Stimulated activated CD4-positive, alpha-beta T cell treated with anti-CD3 and anti-CD28 coated beads, TNF-alpha, amount 100 ng/mL, for 24 hours (primary cell): Measurements from ENCODE around the gene FN1.
"Not testable (repeated sequence)": the region's sequence is repeated elsewhere in the genome, so short reads cannot be mapped to it uniquely, and the experiment has no call there.

Source experiments
- DNase-seq, 3 experiments: peaks; one replicate each; pipeline ENCODE4 v3.0.0-alpha.2; 2020; ENCODE audit warnings: low read depth in 3 of 3

The FN1 gene

DNA sequence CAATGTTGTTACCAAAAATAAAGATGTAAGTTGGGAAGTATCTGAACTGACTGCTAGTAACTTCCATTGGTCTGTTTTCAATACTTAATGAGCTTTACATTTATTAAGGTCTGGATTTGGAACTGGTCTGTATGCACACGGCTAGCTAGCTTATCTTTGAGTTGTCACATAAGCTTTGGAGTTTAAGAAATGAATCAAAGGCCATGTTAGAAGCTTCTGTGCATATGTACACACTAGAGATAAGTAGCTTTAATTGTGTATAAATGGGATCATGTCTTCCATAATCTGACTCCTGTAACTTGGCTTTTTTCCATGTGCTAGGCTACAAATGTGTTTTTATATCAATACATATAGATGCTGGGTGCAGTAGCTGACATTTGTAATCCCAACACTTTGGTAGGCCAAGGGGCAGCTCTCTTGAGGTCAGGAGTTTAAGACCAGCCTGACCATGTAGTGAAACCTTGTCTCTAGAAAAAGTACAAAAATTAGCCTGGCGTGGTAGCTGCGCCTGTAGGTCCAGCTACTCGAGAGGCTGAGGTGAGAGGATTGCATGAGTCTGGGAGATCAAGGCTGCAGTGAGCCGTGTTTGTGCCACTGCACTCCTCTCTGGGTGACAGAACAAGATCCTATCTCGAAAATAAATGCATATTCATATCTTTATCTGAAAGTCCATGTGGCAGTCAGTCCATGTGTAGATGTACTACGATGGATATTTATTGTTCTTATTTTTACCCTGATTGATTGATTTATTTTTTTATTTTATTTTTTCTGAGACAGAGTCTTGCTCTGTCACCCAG, 96.8 kb downstream of the FN1 start:
- no peak for DNase-seq

DNA sequence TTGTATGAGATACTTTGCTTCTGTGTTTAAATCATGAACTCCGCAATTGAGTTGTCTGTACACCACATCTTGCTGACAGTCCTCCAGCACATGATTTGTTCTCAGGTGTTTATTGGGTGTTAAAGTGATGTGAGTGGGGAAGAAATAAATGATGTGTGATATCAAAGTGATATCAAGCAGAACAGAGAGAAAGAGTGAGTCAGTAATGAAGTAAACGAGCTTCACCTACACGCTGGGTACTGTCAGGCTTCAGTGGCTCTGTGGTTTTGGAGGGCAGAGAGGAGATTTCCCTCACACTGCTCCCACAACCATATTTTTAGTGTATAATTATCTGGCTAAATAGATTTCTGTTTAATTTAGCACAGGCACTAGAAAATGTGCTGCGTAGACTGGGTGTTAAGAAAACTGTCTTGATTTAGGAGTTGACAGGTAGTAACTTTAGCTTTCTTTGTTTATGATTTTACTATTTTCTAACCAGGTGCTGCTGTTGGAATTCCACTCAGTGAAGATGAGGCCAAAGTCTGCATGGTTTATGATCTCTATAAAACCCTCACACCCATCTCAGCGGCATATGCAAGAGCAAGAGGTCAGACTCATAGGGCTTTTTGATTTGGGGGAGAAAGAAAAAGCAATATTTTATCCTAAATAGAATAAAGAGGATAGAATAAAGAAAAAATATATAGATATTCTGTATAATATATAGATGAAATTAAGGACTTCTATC, 102.8 kb downstream of the FN1 start:
- no peak for DNase-seq

DNA sequence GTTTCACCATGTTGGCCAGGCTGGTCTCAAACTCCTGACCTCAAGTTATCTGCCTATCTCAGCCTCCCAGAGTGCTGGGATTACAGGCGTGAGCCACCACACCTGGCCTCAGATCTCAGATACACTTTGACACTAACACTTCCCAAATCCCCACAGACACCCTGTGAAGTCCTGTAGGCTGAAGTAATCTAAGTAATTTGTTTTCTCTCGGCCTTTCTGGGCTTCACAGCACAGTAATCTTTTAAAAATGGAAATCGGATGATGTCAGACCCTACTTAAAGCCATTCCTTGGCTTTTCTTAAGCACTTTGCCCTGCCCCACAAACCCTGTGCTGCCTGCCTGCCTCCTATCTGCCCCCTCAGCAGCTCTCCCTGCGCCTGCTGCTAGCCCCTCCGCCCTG, 107.8 kb downstream of the FN1 start:
- no peak for DNase-seq

DNA sequence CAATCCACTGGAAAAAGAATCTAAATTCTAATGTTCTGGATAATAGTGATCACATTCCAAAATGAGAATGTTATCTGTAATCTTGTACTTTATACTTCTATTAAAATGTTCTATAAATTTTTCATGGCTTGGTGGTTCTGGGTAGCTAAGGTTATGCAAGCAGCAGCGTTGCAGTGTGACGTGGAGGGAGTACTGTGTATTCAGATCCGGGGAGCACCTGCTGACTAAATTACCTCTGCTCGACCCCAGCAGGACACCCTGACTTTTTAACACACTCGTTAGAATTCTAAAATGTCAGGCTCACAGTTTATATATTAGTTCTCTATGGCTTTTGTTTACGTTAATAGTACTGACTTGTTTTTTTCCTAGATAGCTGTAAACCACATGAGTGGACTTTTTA, 111.1 kb downstream of the FN1 start:
- no peak for DNase-seq

DNA sequence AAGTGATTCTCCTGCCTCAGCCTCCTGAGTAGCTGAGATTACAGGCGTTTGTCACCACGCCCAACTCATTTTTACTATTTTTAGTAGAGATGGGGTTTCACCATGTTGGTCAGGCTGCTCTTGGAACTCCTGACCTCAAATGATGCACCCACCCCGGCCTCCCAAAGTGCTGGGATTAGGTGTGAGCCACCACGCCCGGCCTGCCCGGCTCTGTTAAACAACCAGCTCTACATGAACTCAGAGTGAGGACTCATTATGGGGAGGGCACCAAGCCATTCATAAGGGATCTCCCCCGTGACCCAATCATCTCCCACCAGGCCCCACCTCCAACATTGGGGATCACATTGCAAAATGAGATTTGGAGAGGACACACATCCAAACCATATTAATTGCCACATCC, 115.2 kb downstream of the FN1 start:
- no peak for DNase-seq

DNA sequence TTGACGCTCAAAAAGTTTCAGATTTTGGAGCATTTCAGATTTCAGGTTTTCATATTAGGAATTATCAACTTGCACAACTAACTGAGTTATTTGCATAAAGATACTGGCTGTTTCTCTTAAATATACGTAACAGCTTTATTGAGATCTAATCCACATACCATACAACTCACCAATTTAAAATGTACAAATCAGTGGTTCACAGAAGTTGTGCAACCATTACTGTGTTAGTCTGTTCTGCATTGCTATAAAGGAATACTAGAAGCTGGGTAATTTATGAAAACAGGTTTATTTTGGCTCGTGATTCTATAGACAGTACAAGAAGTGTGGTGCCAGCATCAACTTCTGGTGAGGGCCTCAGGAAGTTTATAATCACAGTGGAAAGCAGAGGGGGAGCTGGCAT, 115.8 kb downstream of the FN1 start:
- no peak for DNase-seq

DNA sequence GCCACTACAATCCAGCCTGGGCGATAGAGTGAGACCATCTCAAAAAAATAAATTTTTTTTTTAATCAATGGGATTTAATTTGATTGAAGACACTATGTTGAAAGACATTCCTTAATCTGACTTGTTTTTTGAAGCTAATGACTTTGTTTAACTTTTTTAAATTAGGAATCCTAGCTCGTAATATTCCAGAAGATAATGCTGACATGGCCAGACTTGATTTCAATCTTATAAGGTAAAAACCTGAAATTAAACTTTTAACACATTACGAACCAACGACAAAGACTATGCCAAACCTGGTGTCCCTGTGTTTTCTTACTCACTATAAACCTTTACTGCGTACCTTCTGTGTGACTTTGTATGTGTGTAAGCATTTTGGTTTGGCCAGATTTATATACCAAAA, 116.4 kb downstream of the FN1 start:
- no peak for DNase-seq

DNA sequence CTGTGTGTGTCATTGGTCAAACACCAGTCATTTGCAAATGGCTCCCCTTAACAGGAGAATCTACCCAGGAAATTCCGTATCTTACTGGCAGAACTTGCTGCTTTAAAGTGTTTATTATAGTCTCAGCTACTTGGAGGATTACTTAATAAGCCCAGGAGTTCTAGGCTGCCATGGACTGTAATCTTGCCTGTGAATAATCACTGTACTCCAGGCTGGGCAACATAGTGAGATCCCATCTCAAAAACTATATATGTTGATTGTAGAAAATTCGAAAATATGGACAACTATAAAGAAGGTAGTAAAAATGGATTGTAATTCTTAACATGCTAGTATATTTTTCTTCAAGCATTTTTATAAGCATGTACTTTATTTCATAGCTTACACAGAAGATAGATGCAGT, 119.5 kb downstream of the FN1 start:
- no peak for DNase-seq

DNA sequence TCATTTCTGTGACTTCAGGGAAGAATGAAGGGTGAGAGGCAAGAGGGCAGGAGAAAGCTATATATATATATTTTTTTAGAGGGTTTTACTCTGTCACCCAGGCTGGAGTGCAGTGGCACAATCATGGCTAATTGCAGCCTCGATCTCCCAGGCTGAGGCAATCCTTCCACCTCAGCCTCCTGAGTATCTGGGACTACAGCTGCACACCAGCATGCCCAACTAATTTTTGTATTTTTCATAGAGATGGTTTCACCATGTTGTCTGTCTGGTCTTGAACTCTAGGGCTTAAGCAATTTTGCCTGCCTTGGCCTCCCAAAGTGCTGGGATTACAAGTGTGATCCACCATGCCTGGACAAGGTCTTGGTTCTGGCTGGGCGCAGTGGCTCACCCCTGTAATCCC, 120.6 kb downstream of the FN1 start:
- no peak for DNase-seq

DNA sequence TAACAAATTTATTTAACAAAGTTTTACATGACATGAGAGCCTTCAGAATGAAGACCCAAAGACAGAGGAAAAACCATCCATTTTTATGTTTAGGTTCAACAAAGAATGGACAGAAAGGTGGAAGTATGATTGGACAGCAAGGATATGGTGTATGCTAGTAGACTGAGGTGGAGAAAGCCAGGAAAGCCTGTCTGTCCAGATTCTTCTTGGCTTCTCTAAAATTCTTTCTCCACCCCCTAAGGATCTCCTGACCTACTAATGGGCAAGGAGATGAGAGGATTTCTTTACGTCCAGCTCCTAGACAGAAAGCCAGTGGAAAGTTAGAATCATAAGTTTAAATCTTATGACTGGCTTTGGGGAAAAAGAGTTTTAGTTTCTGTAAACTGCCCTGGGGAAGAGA, 121.0 kb downstream of the FN1 start:
- DNase-seq, result no peak

DNA sequence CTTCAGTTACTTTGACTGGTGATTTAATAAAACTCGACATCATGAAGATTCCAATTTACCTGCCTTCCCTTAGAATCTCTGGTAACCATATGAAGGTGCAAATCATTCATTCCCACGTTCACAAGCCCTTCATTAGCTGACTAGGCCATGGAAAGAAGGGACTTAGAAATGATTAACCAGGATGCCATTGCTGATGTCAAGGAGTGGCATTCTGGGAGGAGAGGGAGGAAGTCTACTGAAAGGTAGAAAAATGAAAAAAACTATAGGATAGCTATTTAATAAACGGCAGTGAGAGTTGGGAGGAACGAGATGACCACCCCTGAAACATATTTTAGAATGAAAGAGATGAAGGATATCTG, 122.6 kb downstream of the FN1 start:
- no peak for DNase-seq

DNA sequence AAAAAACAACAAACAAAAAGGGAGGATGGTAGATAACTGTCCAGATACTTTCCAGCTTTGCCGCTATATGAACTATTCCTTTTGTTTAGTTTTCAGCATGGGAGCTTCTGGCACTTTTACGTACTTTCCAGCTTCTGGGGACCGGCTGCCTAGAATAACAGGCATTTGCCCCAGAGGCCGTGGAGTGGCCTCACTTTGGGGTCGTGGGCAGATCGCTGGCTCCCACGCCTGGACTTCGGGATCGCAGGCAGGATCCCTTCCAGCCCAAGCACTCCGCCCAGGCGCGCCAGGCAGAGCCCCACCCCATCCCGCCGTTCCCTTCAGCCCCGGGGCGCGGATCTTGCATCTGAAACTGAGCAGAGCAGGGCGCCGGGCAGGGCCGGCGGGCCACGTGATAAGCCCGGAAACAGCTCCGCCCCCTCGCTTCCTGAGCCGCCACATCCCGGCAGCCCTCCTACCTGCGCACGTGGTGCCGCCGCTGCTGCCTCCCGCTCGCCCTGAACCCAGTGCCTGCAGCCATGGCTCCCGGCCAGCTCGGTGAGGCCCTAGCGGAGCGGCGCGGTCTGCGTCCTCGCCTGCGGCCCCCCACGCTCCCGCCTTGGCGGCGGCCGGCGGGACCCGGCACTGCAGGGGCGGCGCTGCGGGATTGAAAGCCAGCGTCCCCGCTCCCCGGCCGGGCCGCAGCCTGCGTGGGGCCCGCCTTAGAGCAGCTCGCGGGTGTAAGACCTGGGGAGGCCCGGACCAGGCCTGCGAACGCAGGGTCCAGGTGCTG, 124.1 kb downstream of the FN1 start, which contains the start of gene ATIC:
ATIC (plus strand) TSS at position 435 of the 772 bp plus-strand sequence; CDS start at position 519, 84 bp downstream.
- peak; percentile 83 to 92 (median 85) for DNase-seq

DNA sequence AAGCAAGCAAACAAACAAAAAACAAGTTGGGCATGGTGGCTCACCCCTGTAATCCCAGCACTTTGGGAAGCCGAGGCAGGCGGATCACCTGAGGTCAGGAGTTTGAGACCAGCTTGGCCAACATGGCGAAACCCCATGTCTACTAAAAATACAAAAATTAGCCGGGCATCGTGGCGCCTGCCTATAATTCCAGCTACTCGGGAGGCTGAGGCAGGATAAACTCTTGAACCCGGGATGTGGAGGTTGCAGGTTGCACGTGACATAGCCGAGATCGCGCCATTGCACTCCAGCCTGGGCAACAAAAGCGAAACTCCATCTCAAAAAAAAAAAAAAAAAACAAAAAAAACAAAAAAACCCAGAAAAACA, 124.6 kb downstream of the FN1 start:
- DNase-seq, result not testable (repeated sequence)
